Epithelial cell of alveolus of lung (primary cell): ENCODE results near the gene TOB2. TPM values are rescaled to one million over a fixed set of nuclear protein-coding genes. Genes with fewer than 3 reads are reported as not detected.

ENCODE experiments used
- total RNA-seq: library from RNA; depleted of rRNA; stranded (reverse); fragments of >200 nt; gene quantifications from 2 replicates; pipeline ENCODE4 v1.2.1, GENCODE V29; 2015

The TOB2 gene
- 24.3 and 45.7 TPM in 2 replicates for total RNA-seq

DNA sequence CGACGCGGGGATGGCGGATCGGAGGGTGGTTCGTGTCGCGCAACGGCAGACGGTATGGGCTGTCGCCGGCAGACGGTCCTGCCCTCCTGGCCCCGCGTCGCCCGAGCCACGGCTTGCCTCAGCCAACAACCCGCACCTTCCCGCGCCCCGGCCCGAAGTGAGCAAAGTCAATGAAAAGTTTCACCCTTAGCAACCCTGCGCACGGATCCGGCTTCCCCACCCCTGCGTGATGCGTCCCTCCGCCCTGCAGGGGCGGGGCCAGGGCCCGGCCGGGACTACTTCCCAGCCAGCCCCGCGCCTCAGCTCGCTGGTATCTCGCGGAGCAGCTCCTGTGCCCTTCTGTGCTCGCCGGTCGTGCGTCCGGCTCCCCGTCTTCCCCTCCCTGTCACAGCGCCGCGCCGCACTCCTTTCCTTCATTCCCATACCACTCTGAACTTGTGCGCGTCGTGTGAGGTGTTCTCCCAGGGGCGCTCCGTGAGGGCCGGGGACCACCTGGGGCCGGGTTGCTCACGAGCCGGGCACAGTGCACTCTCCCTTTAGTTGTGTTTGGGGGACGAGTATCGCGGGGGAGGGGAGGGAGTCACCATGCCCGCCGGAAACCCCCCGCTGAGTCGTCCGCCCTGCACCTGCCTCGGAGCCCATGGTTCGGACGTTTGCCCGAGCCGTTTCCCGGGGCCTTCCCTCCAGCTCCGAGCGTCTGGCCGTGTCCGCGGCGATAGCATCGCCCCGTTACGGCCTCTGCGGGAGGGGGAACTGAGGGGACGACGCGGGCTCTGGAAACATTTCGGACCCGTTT lies at the start of gene TOB2:
TOB2 (minus strand) TSS at position 163 of the 796 bp plus-strand sequence. CDS start 9,456 bp downstream, outside the sequence.

GRCh38 chr22:41468381-41469217 lies 22.0 kb upstream of the TOB2 start, which contains the start of the genes ACO2 and PHF5A:
Gene ACO2 (plus strand): TSS chr22:41469117. CDS start chr22:41469147, 30 bp downstream.
Gene PHF5A (minus strand): TSS chr22:41468692. CDS start chr22:41468653, 39 bp downstream.

Other genes starting within 250 kb of the TOB2 start
- gene L3MBTL2, start 241.5 kb downstream of the TOB2 start, total RNA-seq: 12.7 and 16.4 TPM in 2 replicates
- gene CHADL, start 205.9 kb downstream of the TOB2 start, total RNA-seq: 0.26 and 0.80 TPM in 2 replicates
- gene RANGAP1, start 160.6 kb downstream of the TOB2 start, total RNA-seq: 36.5 and 94.5 TPM in 2 replicates
- gene ZC3H7B, start 145.3 kb downstream of the TOB2 start, total RNA-seq: 35.5 and 44.1 TPM in 2 replicates
- 5.3 and 7.1 TPM in 2 replicates for gene TEF, start 64.9 kb downstream of the TOB2 start, total RNA-seq
- gene PHF5A, start 21.9 kb upstream of the TOB2 start, total RNA-seq: 45.9 and 64.8 TPM in 2 replicates
- gene ACO2, start 22.3 kb upstream of the TOB2 start, total RNA-seq: 62.6 and 84.4 TPM in 2 replicates
- 9.8 and 32.2 TPM in 2 replicates for gene POLR3H, start 97.7 kb upstream of the TOB2 start, total RNA-seq
- gene CSDC2, start 114.2 kb upstream of the TOB2 start, total RNA-seq: 8.1 and 73.0 TPM in 2 replicates
- 49.0 and 58.1 TPM in 2 replicates for gene PMM1, start 143.0 kb upstream of the TOB2 start, total RNA-seq
- gene DESI1, start 174.2 kb upstream of the TOB2 start, total RNA-seq: 20.7 and 30.8 TPM in 2 replicates
- 246 and 336 TPM in 2 replicates for gene XRCC6, start 174.5 kb upstream of the TOB2 start, total RNA-seq
- gene SNU13, start 242.1 kb upstream of the TOB2 start, total RNA-seq: 130 and 136 TPM in 2 replicates